GM19324 (cell line): ENCODE measurements around the gene TNFRSF8.

Experiments used
- ATAC-seq: cut with Tn5 transposase; IDR thresholded peaks from one replicate; pipeline ENCODE4 v1.9.1; 2021; ENCODE audit warnings: mild to moderate bottlenecking, moderate library complexity; ENCODE audit not compliant: unreplicated experiment, low FRiP score

Gene TNFRSF8

DNA sequence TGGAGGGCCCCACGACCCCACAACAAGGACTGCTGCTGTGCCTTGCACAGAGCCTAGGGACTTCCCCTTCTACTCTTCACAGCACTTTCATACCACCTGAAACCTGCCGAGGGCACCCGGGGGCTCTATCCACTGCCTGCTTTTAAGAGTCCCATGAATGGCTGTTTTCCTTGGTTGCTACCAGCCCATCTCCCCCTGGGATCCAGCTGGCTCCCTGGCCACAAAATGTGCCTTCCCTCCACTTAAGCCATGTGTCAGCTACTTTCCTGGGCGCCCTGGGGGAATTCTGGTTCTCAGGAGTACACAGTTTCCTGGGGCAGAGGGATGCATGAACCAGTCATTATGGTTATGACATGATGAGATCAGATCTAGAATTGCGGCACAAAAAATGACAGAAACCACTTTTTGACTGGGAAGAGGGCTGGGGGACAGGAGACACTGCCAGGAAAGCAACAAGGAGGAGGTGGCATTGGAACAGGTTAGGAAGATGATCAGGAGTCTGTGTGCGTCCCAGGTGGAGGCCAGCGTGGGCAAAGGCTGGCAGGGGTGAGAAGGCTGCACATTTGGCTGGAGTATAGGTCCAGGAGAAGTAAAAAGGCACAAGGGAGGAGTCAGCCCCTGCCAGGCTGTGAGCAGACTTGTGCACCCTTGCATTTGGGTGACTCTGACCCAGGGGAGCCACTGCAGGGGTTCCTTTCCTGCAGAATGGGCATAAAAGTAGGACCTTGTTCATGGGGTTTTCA is 3.2 kb upstream of the TNFRSF8 start:
- no peak for ATAC-seq

DNA sequence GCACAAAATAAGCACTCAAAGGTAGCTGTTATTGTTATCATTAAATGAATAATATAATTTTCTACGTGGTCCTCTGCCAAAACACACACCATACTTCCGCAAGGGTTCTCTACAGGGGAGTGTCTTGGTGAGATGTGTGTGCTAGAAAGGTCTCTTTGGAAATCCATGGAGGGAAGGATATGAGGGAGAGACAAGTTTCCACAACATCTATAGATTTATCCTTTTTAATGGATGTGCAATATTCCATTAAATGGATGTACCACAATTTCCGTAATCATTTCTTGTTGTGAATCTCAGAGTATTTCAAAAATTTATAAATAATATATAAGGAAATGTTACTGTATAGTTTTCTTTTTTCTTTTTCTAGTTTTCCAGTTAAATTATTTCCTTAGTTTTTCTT is 2.6 kb upstream of the TNFRSF8 start:
- no peak for ATAC-seq

DNA sequence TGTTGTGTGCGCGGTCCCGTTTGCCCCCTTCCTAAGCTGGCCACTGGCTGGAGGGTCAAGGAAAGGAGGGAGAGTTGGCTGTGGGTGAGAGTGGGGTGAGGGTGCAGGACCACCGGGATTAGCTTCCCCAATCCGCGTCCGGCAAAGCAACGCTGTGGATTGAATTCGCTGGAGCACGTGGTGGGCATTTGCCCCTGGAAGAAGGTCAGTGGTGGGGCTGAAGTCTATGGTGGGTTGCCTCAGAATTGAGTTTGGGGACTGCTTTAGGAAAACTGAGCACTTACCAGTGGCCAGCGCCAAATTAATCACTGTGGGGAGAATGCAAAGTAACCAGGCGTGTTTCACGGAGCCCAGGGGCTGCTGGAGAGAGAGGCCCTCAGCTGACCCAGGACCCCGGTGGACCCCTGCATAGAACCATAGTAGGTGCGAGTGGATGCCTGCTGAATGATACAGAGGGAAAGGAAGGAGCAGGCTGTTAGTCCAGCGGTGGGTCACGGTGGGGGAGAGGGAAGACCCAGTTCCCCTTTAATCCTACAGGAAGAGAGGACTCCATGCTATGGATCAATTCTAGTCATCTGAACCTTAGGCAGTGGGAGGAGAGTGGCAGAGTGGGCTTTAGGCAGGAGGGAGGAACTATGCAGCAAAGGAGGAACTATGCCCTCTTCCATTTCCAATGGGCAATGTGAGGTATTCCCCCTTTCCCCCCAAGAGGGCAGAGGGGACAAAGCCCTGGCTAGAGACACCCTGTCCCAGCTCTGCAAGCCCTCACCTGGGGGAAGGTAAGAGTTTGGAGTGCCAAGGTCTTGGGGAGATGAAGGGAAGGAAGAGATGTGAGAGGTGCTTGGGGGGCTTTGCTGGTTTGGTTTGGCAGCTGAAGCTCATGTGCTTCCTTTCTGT is 1.2 kb downstream of the TNFRSF8 start:
- ATAC-seq, result no peak

DNA sequence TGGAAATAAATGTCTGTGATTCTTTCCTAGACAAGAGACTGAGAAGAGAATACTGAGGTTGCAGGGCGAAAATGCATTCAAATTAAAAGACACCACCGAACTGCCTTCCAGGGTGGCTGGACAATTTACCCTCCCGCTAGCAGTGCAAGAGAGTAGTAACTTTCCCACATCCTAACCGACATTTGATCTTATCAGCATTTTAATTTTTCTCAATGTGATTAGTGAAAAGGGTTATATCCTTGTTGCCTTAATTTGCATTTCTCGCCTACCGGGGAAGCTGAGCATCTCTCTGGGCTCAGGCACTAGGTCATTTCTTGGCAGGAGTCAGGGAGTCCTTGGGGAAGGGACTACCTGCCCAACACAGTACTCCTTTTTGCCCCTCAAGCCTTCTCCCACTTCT is 2.8 kb downstream of the TNFRSF8 start:
- ATAC-seq, result no peak

DNA sequence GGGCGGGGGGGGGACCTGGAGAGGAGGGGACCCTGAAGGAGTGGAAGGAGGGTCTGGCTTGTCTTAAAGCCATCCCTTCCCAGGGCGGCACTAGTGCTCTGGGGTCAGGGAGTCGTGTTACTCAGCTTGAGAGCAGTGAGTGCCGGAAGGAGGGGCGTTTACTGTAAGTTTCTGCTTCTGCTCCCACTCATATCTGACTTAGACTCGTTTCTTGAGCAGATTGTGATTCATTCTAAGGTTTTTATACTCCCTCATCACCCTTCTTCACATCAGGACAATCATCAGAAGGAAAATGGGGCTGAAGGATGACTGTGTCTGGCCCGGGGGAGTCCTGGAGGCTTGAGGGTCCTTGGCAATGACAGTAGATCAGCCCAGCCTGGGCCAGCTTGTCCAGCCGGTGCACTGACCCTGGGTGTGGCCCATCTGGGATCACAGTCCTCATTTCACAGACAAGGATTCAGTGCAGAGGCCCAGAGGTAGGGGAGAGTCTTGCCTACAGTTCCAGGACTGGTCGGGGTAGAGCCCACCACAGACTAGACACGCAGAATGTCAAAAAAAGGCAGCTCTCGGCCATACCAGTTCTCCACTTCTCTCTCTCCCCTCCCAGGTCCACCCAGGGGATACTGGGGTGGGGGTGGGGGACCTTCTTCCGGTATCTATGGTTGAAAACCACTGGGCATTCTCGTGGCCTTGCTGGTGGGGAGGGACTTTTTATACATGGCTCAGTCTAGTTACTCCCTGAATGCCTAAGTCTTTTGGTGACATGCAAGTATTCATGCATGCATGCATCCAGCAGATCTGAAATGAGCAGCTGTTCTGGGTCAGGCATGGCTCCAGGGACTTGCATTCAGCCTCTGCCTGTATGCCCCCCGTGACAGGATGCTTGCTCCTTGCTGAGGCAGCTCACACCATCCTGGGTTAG is 5.1 kb downstream of the TNFRSF8 start:
- no peak for ATAC-seq

DNA sequence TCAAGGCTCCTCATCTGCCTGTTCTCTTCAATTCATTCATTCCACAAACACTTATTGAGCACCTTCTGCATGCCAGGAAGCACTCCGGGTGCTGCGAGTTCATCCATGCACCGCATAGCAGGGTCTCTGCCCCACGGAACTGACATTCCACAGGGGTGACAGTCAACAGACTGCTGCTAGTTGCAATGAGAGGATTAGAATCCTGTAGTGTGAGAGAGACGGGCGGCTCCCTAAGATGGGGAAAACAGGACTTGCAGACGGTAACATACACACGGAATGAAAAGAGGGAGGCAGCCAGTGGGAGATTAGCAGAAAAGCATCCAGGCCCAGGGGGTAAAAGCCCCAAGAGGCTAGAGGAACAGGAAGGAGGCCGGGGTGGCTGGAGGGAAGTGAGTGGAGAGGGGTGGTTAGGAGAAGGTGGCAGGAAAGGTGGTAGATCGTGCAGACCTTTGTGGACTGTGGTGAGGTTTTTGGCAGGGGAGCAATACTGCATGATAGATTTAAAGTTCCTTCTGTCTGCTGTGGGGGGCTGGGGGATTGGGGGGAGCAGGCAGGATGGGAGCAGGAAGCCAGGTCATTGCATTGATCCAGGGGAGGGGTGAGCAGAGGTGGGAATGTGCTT is 6.6 kb downstream of the TNFRSF8 start:
- no peak for ATAC-seq

DNA sequence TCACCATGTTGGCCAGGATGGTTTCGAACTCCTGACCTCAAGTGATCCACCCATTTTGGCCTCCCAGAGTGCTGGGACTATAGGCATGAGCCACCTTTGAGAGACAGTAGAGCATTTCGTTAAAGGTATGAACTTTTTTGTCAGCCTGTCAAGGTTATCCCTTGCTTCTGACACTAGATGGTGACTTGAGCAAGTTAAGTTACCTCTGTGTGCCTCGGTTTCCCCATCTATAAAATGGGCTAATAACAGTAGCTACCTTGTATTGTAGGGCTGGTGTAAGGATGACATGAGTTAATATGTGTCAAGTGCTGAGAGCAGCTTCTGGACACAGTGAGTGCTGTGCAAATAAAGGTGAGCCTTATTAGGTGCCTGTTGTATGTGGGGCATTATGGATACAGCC is 8.8 kb downstream of the TNFRSF8 start:
- no peak for ATAC-seq

DNA sequence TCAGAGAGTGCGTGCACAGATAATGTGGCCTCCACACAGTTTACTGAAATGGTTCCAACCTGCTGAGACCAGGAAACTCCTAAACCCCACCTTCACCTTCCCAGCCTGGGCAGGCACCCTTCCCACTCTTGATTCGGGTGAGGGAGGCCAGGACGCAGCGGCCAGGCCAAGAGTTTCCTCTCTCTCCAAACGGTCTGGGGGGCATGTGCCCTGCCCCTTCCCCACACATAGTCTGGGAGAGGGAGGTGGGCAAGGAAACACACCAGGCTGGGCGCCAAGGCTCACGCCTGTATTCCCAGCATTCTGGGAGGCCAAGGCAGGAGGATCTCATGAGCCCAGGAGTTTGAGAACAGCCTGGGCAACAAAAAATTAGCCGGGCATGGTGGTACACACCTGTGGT is 9.6 kb downstream of the TNFRSF8 start:
- ATAC-seq, result no peak

DNA sequence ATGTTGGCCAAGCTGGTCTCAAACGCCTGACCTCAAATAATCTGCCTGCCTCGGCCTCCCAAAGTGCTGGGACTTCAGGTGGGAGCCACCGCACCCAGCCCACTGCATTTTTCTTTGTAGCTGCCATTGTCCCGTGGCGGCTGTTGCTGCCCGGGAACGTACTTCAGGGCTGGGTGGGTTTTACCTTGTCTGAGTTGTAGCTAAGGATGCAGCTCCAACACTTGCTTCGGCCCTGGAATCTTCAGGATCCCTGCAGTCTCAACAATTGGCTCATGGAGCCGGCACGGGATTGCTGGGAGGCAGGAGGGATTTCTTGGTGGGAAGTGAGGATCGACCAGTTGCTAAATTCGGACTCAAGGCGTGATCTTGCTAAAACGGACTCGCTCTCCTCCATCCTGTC is 10.7 kb downstream of the TNFRSF8 start:
- ATAC-seq, result no peak

DNA sequence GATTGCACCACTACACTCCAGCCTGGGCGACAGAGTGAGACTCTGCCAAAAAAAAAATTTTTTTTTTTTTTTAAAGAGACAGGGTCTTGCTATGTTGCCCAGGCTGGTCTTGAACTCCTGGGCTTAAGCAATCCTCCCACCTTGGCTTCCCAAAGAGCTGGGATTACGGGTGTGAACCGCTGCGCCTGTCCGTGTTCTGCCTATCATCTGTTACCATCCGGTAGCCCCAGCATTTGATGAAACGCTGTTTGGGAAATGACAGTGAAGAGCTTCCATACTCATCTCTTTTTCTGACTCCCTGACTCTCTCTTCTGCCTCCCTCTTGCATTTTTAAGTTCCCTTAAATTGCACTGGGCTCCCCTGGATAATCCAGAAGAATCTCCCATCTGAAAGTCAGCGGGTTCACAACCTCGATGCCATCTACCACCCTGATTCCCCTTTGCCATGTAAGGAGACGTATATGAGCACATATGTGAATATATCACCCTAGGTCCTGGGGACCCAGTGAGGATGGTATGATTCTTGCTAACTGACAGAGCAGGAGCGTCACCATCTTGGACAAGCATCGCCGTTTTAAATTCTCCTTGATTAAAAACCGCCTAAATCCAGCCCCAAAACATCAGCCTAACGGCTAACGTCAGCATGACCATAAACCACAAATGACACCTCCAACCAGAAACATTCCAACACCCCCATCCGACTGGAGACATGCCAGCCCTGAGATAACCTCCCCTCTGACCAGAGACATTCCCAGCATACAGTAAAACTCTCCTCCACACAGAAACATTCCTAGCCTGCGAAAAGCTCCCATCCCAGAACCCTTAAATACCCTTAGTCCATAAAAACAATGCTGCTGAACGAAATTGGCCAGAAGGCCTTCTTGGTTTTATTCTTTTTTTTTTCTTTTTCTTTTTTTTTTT is 12.4 kb downstream of the TNFRSF8 start:
- no peak for ATAC-seq

DNA sequence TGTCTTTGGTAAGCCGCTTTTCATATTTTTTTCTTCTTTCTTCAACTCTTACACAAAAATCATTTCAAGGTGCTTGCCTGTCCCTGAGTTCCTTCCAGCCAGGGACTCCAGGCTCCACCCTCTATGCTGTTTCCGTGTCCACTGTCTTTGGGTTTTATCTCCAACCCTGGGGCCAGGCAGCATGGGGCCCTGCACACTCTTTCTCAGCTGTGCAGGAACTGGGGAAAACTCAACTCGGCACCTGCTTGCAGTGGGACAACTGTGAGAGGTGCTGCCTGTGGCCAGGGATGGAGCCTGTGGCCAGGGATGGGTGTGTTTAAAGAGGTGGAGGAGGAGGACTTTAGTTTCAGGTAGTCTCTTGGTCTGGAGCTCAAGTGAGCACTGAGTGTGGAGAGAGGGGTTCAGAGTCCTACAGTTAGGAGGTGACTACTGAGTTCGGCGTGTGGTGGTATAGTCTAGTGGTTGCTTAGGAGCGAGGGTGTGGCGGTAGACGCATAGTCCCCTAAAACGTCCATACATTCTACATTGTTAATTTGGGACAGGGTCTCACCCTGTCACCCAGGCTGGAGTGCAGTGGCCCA is 13.4 kb downstream of the TNFRSF8 start:
- ATAC-seq, result no peak

DNA sequence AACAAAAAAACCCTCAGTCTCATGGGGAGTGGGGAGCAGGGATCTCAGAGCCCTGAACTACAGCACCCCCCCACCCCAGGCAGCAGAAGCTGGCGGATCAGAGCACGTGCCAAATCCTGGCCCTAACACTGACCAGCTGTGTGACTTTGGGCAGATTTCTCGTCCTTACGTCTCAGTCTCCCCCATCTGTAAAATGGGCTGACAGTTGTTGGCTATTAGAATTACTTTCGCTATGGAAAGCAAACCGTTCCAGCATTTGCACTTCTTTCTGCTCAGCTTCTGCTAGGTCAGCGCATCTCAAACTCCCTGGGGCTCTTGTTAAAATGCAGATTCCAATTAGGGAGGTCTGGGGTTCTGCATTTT is 15.5 kb downstream of the TNFRSF8 start:
- no peak for ATAC-seq

DNA sequence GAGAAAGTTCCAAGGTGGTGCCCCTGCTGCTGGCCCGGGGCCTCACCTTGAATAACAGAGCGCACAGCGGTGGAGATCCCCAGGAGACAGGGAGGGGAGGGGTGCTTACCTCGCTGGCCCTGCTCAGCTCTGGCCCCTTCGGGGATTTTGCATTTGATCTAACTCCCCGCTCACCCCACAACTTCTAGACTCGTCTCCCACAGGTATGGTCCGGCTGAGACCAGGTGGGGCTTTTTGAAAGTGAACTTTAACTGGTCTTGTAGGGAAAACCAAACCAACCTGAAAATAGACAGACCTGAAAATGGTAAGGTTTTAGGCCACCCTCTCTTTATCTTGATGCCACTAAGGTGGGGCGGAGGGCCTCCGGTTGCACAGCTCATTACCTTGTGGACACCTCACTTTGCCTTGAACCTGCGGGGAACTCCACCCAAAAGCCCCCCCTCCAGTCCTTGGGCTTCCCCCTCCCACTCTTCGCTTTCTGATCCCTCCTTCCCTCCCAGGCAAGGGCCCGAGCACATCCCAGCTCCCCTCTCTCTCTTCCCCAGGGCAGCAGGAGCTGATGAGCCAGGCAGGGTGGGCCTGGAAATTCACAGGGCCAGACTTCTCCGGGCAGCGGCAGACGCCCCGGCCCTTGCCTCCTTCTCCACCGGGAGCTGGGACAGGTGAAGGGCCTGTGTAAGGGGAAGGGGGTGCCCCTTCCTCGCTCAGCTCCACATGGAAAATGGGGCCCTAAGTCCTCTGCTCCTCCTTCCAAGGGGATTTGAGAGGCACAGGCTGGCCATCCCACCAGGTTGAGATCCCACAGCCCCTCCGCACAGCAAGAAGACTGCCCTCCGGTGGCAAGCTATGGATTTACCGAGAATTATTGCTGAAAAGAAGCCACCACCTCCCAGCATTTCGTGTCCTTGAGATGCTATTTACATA is 16.1 kb downstream of the TNFRSF8 start:
- ATAC-seq, result no peak

DNA sequence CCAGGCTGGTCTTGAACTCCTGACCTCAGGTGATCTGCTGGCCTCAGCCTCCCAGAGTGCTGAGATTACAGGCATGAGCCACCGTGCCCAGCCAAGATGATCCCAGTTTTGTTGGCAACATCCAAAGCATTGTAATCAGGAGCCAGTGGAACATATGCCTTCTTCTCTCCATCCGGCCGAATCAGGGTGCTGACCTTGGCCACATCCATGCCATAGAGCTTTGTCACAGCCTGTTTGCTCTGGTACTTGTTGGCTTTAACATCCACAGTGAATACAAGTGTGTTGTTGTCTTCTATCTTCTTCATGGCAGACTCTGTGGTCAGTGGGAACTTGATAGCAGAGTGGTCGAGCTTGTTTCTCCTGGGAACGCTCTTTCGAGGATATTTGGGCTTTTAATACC is 17.1 kb downstream of the TNFRSF8 start:
- no peak for ATAC-seq

DNA sequence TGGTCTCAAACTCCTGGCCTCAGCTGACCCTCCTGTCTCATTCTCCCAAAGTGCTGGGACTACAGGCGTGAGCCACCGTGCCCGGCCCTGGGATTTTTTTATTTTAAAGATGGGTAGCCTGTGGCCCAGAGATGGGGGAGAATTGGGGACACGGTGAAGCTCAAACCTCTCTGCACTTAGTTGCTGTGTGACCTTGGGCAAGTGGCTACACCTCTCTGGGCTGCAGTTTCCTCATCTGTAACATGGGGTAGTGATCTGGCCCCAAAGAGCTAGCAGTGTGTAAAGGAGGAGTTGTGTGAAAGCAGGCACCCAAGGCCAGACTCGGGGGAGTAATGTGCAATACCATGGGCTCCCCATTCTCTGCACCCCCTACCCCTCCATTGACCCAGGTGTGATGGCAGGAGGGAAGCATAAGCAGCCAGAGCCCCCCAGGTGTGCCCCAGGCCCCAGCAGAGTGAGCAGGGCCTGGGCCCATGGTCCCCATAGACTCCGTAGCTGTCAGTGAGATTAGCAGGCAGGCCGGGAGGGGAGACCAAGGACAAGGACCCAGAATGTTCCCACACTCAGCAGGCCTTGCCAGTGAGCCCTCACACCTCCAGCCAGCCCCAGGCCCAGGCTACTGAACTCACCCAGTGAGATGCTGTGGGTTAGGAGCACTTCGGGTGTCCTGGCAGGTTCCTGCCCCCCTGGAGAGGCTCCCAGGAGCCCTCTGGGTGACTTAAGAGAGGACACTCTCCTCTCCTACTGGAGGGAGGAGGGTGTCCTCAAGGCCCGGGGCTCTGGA is 17.9 kb downstream of the TNFRSF8 start:
- ATAC-seq, result no peak

DNA sequence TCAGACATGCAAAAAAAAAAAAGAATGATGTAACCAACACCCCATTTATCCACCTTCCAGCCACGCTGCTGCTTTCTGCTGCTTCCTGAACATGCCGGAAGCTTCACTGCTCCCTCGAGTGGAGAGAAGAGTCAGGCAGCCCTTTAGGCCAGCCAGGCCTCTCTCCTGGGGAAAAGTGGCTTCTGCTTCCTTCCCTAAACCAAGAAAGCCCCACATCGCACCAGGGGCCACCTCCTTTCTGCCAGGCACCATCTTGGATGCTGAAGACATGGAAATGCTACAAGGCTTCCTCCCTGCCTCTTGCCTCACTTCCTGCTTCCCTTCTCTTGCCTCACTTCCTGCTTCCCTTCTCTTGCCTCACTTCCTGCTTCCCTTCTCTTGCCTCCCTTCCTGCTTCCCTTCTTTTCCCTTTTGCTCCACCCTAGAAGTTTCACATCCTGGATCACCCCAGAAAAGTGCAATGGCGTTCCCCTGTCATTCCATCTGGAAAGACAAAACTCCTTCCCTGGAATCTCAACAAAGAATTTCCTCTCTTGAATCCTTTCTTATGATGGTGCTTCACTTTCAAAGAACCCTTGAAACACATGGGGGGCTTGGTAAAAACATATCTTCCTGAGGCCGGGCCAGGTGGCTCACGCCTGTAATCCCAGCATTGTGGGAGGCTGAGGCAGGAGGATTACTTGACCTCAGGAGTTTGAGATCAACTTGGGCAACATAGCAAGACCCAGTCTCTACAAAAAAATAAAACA is 18.7 kb downstream of the TNFRSF8 start:
- no peak for ATAC-seq

DNA sequence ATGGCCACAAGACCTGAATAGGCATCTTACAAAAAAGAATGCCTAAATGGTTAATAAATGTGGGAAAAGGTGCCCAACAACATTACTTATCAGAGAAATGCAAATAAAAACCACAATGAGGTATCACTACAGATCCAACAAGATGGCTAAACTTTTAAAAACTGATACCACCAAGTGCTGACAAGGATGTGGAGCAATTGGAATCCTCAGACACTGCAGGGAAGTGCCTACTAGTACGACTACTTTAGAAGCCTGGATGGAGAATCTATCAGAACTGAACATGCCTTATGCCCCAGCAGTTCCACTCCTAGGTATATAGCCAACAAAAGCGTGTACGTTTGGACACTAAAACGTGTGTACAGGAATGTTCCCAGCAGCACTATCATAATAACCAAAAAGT is 19.9 kb downstream of the TNFRSF8 start:
- ATAC-seq, result no peak
